ENCODE results near the gene DMXL1.
"Not testable (repeated sequence)": the region's sequence is repeated elsewhere in the genome, so short reads cannot be mapped to it uniquely, and the experiment has no call there.

The DMXL1 gene

GRCh38 chr5:119218830-119219782 lies 148.2 kb downstream of the DMXL1 start:
- DNase-seq, result no peak

DNA sequence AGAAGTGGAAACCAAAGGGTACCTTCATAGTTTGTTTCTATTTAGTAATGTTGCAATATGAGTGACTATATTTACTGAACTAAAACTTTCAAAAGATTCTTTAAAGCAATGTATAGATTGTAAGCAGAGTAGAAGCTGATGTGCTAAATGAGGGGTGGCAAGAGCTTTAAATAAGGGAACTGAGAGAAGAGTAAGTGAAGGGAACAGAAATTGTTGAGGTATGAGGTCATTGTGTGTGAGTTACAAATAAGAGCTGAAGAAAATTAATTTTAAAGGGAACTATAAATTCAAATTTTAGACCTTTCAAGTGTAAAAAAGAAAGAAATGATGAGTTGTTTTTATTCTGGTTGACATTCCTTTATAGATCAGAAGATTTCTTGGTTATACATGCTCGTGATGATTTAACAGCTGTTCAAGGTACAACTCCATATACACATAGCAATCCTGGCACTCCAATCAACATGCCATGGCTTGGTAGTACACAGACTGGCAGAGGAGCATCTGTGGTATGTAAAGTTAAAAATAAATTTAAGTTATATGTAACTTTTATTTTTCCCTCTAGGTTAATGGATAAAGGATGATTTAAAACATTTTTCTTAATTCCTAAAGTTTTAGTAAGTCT lies 149.8 kb downstream of the DMXL1 start:
- peak; percentile 17 for DNase-seq

DNA sequence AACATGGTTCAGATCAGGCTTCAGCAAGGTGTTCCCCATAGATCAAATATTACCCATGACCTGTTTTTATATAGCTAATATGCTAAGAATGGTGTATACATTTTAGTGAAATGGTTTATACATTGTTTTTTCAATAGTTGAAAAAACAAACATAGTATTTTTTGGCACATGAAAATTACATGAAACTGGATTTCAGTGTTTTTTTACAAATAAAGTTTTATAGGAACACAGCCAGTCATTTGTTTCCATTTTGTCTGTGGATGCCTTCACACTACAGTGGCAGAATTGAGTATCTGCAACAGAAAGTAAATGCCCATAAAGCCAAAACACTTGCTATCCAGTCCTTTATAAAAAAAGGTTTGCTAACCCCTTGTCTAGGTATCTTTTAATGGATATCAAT lies 150.4 kb downstream of the DMXL1 start:
- DNase-seq, result no peak

DNA sequence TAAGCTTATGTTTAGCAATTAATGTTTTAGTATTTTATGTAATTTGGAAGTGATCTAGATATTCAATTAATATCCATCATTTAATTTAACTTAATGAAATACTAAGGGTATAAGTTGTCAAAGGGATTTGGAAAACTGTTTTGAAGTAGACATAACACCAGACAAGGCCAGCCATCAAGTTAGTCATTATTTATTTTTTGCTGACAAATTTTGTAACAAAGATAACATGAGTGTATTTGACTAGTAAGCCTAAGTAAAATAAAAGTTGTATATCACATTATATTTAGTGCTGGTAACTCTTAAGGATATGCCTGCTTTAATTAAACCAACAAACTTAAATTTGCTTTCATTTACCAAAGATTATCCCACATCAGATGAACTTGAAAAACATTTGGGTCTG lies 159.1 kb downstream of the DMXL1 start:
- DNase-seq, result no peak

DNA sequence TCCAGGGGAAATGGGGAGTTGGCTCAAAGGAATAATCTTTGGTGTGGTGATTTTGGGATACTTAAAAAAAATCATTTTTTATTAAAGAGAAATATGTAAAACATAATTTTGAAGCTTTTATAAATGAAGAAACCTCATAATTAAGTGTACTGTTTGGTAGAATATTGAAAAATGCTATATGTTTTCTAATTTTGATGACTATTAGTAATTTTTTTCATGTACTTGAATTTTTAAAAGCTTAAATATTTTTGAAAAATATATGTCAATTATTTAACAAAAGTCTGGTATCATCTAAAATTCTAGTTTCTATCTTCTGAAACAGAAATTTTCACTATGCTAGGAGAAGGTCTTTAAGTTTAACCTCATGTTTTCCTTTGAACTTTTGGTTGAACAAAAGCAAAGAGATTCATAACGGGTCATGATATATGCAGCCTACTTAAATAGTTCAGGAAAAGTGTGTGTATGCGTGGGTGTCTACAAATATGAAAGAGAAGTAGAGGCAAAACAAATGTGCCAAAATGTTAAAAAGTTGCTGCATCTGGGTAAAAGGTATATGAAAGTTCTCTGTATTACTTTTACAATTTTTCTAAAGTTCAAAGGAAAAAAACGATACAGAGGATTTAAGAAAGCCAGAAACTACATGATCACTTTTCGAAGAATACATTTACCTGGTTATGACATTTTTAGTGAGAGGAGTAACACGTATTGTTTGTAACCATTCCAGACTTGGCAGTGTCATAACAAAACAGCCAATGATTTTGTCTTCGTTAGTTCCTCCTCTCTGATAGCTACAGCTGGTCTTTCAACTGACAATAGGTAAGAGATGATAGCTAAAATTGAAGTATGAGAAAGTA lies 167.6 kb downstream of the DMXL1 start:
- DNase-seq, result no peak

- no peak for DNase-seq
Measured at GRCh38 chr5:119239119-119239417, 168.2 kb downstream of the DMXL1 start.

- not testable (repeated sequence) for DNase-seq
Measured at GRCh38 chr5:119239826-119240225, 168.9 kb downstream of the DMXL1 start.

GRCh38 chr5:119243888-119244287 lies 173.0 kb downstream of the DMXL1 start:
- DNase-seq, result no peak

- no peak for DNase-seq
Measured at GRCh38 chr5:119250946-119251901, 180.3 kb downstream of the DMXL1 start.

GRCh38 chr5:119255571-119256356 lies 184.9 kb downstream of the DMXL1 start:
- peak; percentile 17 for DNase-seq

- no peak for DNase-seq
Measured at GRCh38 chr5:119257613-119258012, 186.7 kb downstream of the DMXL1 start.

DNA sequence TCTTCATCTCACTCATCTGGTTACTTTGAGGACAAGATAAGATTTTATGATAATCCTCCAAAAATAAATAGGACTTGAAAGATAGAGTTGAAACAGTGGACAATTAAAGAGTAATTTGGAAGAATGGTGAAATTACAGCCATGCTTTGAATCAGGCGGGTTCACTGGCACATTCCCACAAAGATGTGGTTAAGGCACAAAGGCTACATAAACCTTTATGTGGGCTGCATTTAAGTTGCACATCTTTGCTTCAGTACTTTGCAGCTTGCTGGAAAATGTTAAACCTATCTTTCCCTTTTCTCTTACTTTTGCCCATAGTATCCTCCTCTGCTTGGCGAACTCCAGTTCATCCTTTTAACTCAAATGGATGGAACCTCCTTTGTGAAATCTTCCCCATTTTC lies 192.8 kb downstream of the DMXL1 start:
- DNase-seq, result no peak

DNA sequence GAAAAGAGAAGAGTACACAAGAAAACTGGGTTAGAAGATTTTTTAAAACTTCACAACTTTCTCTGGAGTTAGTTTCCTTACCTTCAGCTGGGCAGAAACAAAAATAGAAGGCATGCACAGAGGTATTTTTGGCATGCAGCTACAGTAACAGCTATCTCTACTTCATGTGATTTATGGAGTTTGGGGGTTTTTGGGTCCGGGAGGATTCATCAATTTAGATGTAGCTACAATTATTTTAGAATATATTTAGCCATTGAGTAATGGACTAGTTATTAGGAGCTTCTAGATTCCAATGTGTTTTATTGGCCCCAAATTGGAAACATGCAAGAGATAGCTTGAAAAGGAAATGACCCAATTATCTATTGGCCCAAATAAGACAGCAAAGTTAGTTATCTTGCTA lies 193.3 kb downstream of the DMXL1 start:
- no peak for DNase-seq

GRCh38 chr5:119267958-119268386 lies 197.1 kb downstream of the DMXL1 start:
- DNase-seq, result peak; percentile 92

GRCh38 chr5:119268387-119269060 lies 197.6 kb downstream of the DMXL1 start:
- peak; percentile 96 for DNase-seq

- peak; percentile 80 for DNase-seq
Measured at GRCh38 chr5:119269061-119269944, 198.4 kb downstream of the DMXL1 start.

- DNase-seq, result no peak
Measured at GRCh38 chr5:119270121-119270565, 199.3 kb downstream of the DMXL1 start.

DNA sequence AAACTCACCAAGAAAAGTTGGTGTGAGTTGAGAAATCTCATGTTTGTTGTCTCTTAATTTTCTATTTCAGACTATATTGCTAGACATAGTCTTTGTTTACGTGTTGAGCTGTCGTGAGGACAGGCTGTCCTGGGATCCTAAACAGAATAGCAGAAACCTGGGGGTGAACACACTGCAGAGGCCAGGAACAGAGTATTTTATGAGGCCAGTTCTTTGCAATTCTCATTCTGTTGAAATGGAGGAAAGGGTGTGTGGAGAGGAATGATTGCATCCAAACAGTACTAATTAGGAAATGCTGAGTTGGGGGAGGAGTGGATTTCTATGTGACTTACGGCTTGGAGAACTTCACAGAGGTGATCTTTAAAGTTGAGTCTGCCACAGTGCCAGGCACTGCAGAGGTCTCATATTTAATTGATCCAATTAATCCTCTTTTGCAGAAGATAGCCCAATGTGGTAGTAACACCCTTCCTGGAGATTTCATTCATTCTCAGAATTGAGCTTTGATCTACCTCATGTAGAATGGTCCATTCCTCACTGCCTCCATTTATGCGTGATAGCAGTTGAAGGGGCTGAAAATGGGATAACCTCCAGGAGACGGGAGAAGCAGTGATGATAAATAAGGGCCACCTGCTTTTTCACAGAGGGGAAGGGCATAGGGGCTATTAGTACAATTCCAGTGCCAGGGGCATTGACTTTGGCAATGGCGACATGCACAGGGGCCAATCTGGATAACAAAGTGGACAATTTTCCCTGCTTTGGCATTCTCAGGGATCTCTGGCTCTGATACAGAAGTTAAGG lies 200.3 kb downstream of the DMXL1 start:
- DNase-seq, result no peak
